GM12873 (cell line): Measurements from ENCODE around the gene MLLT10.

Experiments used
- TF ChIP-seq, protein P1 (sequence below): IDR thresholded peaks from 2 replicates; pipeline ENCODE4 v1.5.1; 2012; ENCODE audit warnings: low read depth, mild to moderate bottlenecking, moderate library complexity, low read length, control low read depth; ENCODE audit not compliant: insufficient read depth; ENCODE audit errors: missing control alignments

MLLT10 gene

DNA sequence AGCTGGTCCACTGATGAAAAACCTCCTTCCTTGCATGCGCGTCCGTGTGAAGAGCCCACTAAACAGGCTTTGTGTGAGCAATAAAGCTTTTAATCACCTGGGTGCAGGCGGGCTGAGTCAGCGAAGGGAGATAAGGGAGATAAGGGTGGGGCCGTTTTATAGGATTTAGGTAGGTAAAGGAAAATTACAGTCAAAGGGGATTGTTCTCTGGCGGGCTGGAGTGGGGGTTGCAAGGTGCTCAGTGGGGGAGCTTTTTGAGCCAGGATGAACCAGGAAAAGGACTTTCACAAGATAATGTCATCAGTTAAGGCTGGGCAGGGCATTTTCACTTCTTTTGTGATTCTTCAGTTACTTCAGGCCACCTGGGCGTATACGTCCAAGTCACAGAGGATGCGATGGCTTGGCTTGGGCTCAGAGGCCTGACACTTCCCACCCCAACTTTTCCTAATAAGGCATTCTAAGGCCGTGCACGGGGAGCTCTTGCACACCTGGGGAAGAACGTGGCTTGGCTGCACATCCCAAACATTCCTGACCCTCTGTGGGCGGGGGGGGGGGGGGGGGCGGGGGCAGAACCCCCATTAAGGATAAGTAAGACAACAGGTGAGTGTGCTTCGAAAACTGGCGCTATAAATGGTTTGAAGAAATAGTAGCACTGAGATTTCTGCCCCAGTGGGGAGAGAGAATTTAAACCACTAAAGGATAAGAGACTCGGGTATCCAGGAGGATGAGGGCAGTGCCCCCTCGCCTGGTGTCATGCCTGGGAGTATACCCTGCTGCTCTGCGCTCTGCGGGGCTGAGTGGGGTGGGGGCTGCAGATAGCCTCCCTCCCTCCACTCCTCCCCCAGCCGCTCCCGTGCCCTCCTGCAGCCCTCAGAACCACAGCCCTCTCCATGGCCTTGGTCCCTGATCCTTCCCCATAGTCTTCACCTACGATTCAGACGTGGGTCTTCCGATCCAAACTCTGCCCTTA lies 217.6 kb downstream of the MLLT10 start:
- TF ChIP-seq, protein P1, sequence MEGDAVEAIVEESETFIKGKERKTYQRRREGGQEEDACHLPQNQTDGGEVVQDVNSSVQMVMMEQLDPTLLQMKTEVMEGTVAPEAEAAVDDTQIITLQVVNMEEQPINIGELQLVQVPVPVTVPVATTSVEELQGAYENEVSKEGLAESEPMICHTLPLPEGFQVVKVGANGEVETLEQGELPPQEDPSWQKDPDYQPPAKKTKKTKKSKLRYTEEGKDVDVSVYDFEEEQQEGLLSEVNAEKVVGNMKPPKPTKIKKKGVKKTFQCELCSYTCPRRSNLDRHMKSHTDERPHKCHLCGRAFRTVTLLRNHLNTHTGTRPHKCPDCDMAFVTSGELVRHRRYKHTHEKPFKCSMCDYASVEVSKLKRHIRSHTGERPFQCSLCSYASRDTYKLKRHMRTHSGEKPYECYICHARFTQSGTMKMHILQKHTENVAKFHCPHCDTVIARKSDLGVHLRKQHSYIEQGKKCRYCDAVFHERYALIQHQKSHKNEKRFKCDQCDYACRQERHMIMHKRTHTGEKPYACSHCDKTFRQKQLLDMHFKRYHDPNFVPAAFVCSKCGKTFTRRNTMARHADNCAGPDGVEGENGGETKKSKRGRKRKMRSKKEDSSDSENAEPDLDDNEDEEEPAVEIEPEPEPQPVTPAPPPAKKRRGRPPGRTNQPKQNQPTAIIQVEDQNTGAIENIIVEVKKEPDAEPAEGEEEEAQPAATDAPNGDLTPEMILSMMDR, result no peak

DNA sequence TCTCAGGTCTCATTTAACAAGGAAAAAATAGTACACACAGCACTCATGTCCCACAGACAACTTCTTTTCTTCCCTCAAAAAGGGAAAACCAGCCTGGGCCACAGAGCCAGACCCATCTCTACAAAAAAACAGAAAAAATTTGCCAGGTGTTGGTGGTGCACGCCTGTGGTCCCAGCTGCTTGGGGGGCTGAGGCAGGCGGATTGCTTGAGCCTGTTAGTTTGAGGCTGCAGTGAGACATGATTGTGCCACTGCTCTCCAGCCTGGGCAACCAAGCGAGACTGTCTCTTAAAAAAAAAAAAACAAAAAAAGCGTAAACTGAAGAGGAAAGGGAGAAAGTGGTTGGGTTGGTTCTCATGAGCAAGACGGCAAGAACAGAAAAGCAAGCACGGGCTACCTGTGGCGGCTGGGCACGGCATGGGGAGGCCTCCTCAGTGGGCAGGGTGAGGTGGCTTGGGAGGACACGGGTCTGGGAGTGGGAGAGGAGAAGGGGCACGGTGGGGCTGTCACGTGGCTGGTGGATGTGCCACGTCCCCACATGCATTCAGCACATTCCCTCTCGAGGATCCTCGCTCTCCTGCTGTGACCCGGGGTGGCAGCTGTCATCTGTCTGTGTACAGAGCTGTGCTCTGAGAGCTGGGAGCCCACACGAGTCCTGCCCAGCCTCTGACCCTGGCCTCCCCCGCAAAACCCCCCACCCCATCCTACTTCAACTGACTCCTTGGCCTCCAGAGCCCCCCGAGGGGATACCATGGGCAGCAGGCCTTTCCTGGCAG lies 219.7 kb downstream of the MLLT10 start:
- TF ChIP-seq, protein P1, result no peak

DNA sequence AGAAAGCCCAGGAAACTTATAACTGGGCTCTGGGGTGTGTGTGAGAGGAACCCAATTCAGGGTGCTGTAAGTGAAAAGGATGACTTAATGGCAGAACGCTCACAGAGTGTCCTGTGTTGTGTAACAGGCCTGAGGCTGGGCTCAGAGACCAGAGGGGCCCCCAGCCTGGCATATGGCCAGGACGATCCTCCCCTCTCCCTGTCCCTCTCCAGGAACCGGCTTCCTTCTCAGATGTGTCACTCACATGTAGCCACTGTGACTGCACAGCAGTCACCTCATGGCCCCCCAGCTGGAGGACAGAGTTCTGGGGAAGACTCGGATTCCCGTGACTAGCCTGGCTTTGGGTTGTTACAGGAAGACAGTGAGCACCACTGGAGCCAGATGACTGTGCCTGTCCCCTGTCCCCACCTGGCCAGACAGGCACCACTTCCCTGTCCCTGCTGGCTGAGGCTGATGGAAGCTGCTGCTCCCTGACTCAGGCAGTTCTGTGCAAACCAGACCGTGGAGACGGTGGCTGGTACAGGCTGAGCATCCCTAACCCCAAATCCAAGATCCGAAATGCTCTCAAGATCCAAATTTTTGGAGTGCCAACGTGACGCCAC lies 220.5 kb downstream of the MLLT10 start:
- TF ChIP-seq, protein P1, result no peak

DNA sequence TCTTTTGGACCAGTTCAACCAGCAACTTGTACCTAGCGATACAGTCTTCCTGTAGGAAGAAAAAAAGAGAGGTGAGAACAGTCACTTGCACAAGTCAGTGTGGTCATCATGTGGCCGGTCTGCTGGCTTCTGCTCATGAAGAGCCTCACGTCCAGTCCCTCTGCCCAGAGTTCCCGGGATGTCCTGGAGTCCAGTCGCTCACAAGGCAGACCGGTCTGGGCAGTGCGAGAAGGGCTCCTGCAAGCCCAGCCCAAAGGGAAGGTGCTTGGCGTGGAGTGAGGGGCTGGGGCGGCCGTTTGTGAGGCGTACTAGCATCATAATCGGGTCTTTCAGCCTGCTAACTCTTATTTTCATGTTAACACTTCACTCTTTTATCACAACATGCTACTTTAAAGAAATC lies 222.7 kb downstream of the MLLT10 start:
- TF ChIP-seq, protein P1, result no peak

DNA sequence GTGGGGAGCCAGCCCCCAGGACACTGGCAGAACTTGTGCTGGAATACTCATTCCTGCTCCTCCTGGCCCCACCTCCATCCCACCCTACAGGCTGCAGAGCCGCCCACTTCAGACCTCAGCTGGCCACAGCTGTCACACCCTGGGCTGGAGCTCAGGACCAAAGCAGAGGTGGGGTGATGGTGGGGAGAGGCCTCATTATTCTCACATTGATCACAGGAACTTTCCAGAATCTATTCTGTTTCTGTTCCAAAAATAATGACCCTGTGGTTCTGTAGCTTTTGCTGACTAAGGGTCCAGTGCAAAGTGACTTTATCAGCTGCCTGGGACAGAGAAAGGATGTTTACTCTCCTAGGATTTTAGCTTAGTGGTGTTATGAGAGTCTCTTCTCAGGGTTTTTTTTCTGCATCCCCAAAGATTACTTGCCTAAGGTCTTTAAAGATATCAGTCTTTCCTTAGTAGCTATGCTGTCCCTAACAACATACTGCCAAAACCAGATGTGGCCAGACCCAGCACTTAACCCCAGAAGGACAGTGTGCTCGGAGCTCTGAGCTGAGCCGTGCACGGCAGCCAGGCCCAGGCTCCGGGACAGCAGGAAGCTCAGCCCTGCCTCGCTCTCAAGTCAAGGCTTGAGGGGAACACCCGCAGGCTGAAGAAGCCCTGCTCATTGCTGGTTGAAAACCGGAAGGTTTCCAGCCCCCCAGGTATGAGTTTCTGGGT lies 223.3 kb downstream of the MLLT10 start:
- TF ChIP-seq, protein P1, result no peak

DNA sequence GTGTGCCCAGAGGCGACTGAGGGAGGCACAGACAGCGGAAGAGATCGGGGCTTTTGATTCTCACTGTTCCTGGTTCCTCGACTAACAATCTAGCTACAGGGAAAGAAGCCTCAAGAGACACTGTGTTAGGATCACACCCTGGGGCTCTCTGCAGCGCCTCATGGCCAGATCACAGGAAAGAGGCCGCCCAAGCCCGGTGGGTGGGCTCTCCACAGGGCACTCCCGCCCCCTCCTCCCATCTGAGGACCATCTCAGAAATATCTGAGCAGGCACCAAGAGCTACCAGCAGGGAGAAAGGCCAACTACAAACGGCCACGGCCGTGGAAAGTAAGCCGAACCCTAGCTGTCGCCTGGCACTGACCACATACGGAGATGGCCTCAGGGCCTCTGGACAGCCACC lies 224.2 kb downstream of the MLLT10 start:
- TF ChIP-seq, protein P1, result no peak
